SK-N-SH (cell line): ENCODE measurements around the gene HNRNPF.

Experiments used
- CHD2 ChIP-seq: fragments of 150-350 bp; IDR thresholded peaks from 2 replicates; pipeline ENCODE4 v1.6.1; 2018; ENCODE audit warnings: low read length; ENCODE audit not compliant: partially characterized antibody
- EP300 ChIP-seq, 2 experiments: IDR thresholded peaks; 2 replicates each; pipeline versions ENCODE4 v1.4.0 to v1.6.1; 2012; ENCODE audit warnings: borderline replicate concordance in 1 of 2, low read depth in 1 of 2, low read length in 1 of 2
- EZH2phosphoT487 ChIP-seq: fragments of 200-600 bp; sonication (generic); IDR thresholded peaks from 2 replicates; pipeline ENCODE4 v1.6.1; 2017; ENCODE audit warnings: low read depth, mixed run types, mild to moderate bottlenecking, antibody characterized with exemption, moderate library complexity, borderline replicate concordance
- FOXJ3 ChIP-seq: sonication (generic); formaldehyde crosslinking; IDR thresholded peaks from 2 replicates; pipeline ENCODE4 v1.5.1; 2020; ENCODE audit warnings: mild to moderate bottlenecking, missing genetic modification reagents
- MAX ChIP-seq: IDR thresholded peaks from 2 replicates; pipeline ENCODE4 v1.4.0; 2012; ENCODE audit warnings: low read depth
- MEF2A ChIP-seq: IDR thresholded peaks from 2 replicates; pipeline ENCODE4 v1.4.0; 2012; ENCODE audit warnings: low read depth, borderline replicate concordance
- RCOR1 ChIP-seq: fragments of 150-350 bp; IDR thresholded peaks from 2 replicates; pipeline ENCODE4 v1.6.1; 2017; ENCODE audit warnings: antibody characterized with exemption, low read length
- TF ChIP-seq, protein P1 (sequence below): fragments of 200-600 bp; sonication (generic); IDR thresholded peaks from 2 replicates; pipeline ENCODE4 v1.6.1; 2017; ENCODE audit warnings: antibody characterized with exemption, mild to moderate bottlenecking, moderate library complexity
- TF ChIP-seq, protein P2 (sequence below): IDR thresholded peaks from 2 replicates; pipeline ENCODE4 v1.6.1; 2012; ENCODE audit warnings: mild to moderate bottlenecking, low read depth, low read length, moderate library complexity

GRCh38 chr10:43348511-43349312 lies 60.3 kb downstream of the HNRNPF start:
- TF ChIP-seq, protein P1, sequence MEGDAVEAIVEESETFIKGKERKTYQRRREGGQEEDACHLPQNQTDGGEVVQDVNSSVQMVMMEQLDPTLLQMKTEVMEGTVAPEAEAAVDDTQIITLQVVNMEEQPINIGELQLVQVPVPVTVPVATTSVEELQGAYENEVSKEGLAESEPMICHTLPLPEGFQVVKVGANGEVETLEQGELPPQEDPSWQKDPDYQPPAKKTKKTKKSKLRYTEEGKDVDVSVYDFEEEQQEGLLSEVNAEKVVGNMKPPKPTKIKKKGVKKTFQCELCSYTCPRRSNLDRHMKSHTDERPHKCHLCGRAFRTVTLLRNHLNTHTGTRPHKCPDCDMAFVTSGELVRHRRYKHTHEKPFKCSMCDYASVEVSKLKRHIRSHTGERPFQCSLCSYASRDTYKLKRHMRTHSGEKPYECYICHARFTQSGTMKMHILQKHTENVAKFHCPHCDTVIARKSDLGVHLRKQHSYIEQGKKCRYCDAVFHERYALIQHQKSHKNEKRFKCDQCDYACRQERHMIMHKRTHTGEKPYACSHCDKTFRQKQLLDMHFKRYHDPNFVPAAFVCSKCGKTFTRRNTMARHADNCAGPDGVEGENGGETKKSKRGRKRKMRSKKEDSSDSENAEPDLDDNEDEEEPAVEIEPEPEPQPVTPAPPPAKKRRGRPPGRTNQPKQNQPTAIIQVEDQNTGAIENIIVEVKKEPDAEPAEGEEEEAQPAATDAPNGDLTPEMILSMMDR = peak; percentile 90
- no peak for TF ChIP-seq MAX
- TF ChIP-seq CHD2 = no peak
- no peak for TF ChIP-seq EP300 (IDR thresholded peaks at IDR 0.05; ENCODE audit: borderline replicate concordance in 1 of 2, low read depth in 1 of 2, low read length in 1 of 2)
- no peak for TF ChIP-seq EZH2phosphoT487
- no peak for TF ChIP-seq FOXJ3 (CRISPR knock-in tag)
- TF ChIP-seq, protein P2, sequence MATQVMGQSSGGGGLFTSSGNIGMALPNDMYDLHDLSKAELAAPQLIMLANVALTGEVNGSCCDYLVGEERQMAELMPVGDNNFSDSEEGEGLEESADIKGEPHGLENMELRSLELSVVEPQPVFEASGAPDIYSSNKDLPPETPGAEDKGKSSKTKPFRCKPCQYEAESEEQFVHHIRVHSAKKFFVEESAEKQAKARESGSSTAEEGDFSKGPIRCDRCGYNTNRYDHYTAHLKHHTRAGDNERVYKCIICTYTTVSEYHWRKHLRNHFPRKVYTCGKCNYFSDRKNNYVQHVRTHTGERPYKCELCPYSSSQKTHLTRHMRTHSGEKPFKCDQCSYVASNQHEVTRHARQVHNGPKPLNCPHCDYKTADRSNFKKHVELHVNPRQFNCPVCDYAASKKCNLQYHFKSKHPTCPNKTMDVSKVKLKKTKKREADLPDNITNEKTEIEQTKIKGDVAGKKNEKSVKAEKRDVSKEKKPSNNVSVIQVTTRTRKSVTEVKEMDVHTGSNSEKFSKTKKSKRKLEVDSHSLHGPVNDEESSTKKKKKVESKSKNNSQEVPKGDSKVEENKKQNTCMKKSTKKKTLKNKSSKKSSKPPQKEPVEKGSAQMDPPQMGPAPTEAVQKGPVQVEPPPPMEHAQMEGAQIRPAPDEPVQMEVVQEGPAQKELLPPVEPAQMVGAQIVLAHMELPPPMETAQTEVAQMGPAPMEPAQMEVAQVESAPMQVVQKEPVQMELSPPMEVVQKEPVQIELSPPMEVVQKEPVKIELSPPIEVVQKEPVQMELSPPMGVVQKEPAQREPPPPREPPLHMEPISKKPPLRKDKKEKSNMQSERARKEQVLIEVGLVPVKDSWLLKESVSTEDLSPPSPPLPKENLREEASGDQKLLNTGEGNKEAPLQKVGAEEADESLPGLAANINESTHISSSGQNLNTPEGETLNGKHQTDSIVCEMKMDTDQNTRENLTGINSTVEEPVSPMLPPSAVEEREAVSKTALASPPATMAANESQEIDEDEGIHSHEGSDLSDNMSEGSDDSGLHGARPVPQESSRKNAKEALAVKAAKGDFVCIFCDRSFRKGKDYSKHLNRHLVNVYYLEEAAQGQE = no peak
- peak; percentile 42; the same call in 1 of the 2 replicates for TF ChIP-seq RCOR1
- no peak for TF ChIP-seq MEF2A
